ENCODE results near the gene FCRL1.

GRCh38 chr1:157799996-157800395 is 19.9 kb downstream of the FCRL1 start:
- TF ChIP-seq POLR2A (IDR thresholded peaks at IDR 0.05; ENCODE audit: low read depth, low read length) (no peak), CTCF (IDR thresholded peaks at IDR 0.05; ENCODE audit: extremely low read depth in 1 of 2, insufficient read depth in 1 of 2, low read depth in 1 of 2, low read length in 2 of 2) (no peak), MAX (IDR thresholded peaks at IDR 0.05; ENCODE audit: insufficient read depth, insufficient read length) (no peak), MYC (IDR thresholded peaks at IDR 0.05; ENCODE audit: low read depth, low read length) (no peak), POLR2AphosphoS5 (IDR thresholded peaks at IDR 0.05; ENCODE audit: insufficient read depth, low read depth, low read length) (no peak), GATA2 (IDR thresholded peaks at IDR 0.05; ENCODE audit: insufficient read depth, insufficient read length, low read depth, low read length) (no peak), FOS (IDR thresholded peaks at IDR 0.05; ENCODE audit: borderline replicate concordance, insufficient read depth, low read length) (no peak)
